OCI-LY3 (cell line): ENCODE results near the gene PPP2R2D.

Experiments
- CTCF ChIP-seq: fragments of 200-600, 300-600 bp; sonication (generic); IDR thresholded peaks from 2 replicates; pipeline ENCODE4 v1.5.1; 2014; ENCODE audit warnings: antibody characterized with exemption, low read length, low read depth
- EZH2phosphoT487 ChIP-seq: fragments of 200-600 bp; shearing (Covaris generic); IDR thresholded peaks from 2 replicates; pipeline ENCODE4 v1.6.1; 2018; ENCODE audit warnings: antibody characterized with exemption, mixed run types, low read depth

- TF ChIP-seq CTCF (peak; percentile 39), EZH2phosphoT487 (no peak)
Observed at GRCh38 chr10:131885391-131886165, 15.2 kb upstream of the PPP2R2D start.
